Fibroblast of gingiva (primary cell): Measurements from ENCODE around the gene MMP13.
"Not testable (repeated sequence)": the region's sequence is repeated elsewhere in the genome, so short reads cannot be mapped to it uniquely, and the experiment has no call there.

Experiments used
- DNase-seq: peaks from one replicate; pipeline ENCODE4 v3.0.0-alpha.2; 2011; ENCODE audit warnings: low read depth

Gene MMP13

GRCh38 chr11:102955624-102956023 lies at the start of gene MMP13:
Gene MMP13 (minus strand): TSS chr11:102955732. CDS start chr11:102955705, 27 bp downstream.
- DNase-seq, result no peak

GRCh38 chr11:103004234-103004633 lies 48.7 kb upstream of the MMP13 start:
- DNase-seq, result not testable (repeated sequence)

GRCh38 chr11:102994105-102994504 lies 38.6 kb upstream of the MMP13 start:
- no peak for DNase-seq

GRCh38 chr11:102991776-102992175 lies 36.2 kb upstream of the MMP13 start:
- DNase-seq, result no peak

GRCh38 chr11:102990145-102990544 lies 34.6 kb upstream of the MMP13 start:
- DNase-seq, result peak; percentile 19

DNA sequence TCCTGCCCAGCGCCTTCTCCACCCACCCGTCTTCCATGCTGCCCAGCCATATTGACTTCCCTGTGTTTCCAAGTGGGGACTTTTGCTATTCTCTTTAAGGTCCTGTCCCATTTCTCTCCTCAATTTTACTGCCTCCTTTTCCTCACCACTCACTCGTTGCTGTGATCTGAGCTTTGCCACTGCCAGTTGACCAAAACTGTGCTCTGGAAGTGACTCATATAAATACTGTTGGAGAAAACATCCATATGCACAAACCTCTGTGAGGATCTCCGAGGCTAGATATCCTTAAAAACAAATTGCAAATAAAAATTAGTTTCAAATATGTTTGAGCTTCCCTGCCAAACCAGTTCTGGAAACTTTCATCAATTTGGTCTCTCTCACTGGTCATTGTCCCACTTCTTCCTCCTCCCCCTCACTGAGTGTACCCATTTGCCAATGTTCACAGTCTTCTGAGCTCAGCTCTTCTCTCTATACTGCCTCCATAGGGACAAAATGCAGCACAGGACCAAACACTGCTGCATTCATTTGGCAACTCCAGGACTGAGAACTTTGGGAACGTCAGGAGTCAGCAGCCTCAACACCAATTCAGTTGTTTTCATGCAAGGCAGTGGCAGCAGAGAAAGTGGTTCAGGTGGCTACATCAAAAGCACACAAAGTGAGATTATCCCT lies 34.0 kb upstream of the MMP13 start:
- DNase-seq, result no peak

DNA sequence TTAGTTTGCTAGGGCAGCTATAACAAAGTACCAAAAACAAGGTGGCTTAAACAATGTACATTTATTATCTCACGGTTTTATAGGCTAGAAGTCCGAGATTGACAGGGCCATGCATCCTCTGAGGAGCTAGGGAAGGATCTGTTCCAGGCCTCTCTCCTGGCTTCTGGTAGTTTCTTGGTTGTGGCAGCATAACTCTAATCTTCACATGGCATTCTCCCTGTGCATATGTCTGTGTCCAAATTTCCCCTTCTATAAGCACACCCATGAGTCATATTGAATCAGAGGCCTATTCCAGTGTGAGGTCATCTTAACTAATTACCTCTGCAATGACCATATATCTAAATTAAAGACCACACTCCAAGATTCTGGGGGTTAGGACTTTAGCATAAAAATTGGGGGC lies 31.3 kb upstream of the MMP13 start:
- no peak for DNase-seq

GRCh38 chr11:102985850-102986249 lies 30.3 kb upstream of the MMP13 start:
- DNase-seq, result no peak

- peak; percentile 59 for DNase-seq
These were observed 28.0 kb upstream of the MMP13 start for GRCh38 chr11:102983486-102983885.

GRCh38 chr11:102981324-102981910 lies 25.9 kb upstream of the MMP13 start:
- no peak for DNase-seq

DNA sequence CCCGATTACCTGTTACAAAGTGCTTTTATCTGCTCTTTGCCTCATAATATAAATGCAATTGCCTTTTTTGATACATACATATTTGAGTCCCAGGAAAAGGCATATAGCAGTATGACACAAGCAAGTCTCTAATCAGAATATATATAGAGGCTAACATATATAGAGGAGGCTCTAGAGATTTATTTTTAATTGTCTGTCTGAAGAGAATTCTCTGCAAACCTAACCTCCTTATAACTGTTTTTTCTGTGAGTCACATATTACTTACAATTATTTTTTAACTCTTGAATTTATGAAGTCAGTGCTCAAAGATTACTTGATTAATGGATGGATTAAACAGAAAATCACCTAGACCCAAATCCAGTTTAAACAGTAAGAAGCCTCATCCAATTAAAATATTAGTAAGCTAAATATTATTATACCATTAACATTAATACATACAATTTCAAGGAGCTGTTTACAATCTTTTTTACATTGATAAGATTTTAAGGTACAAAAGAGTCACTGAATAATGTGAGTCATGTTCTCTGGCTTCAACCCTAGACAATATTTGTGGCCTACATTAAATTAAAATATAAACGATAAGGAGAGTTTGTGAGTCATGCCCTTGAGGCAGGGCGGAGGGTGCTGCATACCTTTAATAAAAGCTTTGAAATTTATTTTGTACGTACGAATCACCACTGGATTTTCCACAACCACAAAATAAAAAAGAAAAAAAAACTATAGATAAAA lies 19.2 kb upstream of the MMP13 start:
- DNase-seq, result no peak

- DNase-seq, result not testable (repeated sequence)
These were observed 18.2 kb upstream of the MMP13 start for GRCh38 chr11:102973698-102974097.

GRCh38 chr11:102972853-102973252 lies 17.3 kb upstream of the MMP13 start:
- no peak for DNase-seq

GRCh38 chr11:102971766-102972165 lies 16.2 kb upstream of the MMP13 start:
- DNase-seq, result peak; percentile 91

DNA sequence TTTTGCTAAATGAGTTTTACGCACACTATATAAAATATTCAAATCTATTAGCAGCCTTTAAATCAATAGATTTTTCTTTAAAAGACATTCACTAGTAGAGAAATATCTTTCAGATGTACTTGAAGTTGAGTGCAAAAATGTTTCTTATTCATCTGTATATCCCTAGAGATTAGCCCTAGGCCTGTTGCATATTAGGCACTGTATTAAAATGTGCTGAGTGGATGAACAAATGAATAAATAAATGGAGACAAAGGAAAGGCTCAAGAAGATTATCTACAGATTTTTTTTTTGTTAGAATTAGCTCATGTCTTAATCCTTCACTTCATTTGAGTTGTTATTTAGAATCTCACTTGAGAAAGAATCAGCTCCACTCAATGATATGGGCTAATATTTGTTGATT lies 12.0 kb upstream of the MMP13 start:
- peak; percentile 16 for DNase-seq

- DNase-seq, result no peak
These were observed 10.5 kb upstream of the MMP13 start for GRCh38 chr11:102966011-102966410.

GRCh38 chr11:102964867-102965266 lies 9.3 kb upstream of the MMP13 start:
- no peak for DNase-seq

DNA sequence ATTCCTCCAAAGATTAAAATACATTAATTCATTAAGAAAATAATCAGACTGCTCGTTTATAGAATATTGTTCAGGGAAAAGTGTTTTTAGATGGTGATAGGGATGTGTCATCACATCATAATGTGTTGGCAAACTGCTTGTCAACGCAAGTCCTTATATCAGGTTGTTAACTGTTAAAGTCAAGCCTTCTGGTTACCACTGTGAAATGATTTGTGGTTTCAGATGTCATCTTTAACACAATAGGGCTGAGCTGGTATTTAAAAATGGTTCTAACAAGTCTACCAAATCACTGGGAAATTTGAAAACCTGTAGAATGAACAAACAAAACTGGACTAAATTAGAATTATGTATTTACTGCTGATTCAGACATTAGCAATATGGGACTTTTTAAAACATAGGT lies 2.4 kb upstream of the MMP13 start:
- DNase-seq, result no peak

- peak; percentile 95 for DNase-seq
These were observed 4.9 kb downstream of the MMP13 start for GRCh38 chr11:102950622-102951081.

DNA sequence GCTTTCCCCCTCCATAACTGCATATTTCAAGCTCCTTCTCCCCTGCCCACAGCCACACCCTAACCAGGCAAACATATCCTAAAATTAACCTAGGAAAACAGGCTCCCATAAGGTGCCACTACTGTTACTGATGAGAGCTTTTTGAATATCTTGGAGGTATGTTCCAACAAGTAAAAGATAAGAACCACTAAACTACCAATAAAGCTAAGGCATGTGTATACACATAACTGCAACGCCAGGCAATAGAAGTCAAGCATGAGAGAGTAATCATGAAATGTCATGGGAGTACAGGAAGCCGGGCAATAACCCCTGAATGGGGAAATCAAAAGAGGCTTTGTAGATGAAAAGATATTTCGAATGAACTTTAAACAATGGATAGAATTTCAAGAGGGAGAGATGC lies 9.3 kb downstream of the MMP13 start:
- DNase-seq, result peak; percentile 75

- peak; percentile 45 for DNase-seq
These were observed 14.6 kb downstream of the MMP13 start for GRCh38 chr11:102940714-102941588.

DNA sequence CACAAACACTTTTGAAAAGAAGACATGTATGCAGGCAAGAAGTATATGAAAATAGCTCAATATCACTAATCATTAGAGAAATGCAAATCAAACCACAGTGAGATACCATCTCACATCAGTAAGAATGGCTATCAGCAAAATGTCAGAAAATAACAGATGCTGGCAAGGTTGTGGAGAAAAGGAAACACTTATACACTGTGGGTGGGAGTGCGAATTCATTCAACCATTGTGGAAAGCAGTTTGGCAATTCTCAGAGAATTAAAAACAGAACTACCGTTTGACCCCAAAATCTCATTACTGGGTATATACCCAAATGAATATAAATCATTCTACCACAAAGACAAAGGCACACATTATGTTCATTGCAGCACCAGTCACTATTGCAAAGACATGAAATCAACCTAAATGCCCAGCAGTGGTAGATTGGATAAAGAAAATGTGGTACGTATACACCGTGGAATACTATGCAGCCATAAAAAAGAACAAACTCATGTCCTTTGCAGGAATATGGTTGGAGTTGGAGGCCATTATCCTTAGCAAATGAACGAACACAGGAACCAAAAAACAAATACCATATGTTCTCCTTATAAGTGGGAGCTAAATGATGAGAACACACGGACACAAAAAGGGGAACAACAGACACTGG lies 18.5 kb downstream of the MMP13 start:
- no peak for DNase-seq
